GM19099 (cell line): ENCODE measurements around the gene PDIA3.

Source experiments
- POLR2A ChIP-seq: IDR thresholded peaks from 3 replicates; pipeline ENCODE4 v1.6.1; 2011; ENCODE audit warnings: low read depth; ENCODE audit not compliant: insufficient read length; ENCODE audit errors: extremely low read depth

PDIA3 gene

GRCh38 chr15:43800286-43801141 lies 54.3 kb downstream of the PDIA3 start, which contains the start of gene HYPK:
Gene HYPK, plus strand, starts transcription at chr15:43800599. Its CDS starts 24 bp downstream, at chr15:43800623.
- peak; percentile 85 for TF ChIP-seq POLR2A

GRCh38 chr15:43808435-43808950 lies 62.3 kb downstream of the PDIA3 start:
- TF ChIP-seq POLR2A = no peak

DNA sequence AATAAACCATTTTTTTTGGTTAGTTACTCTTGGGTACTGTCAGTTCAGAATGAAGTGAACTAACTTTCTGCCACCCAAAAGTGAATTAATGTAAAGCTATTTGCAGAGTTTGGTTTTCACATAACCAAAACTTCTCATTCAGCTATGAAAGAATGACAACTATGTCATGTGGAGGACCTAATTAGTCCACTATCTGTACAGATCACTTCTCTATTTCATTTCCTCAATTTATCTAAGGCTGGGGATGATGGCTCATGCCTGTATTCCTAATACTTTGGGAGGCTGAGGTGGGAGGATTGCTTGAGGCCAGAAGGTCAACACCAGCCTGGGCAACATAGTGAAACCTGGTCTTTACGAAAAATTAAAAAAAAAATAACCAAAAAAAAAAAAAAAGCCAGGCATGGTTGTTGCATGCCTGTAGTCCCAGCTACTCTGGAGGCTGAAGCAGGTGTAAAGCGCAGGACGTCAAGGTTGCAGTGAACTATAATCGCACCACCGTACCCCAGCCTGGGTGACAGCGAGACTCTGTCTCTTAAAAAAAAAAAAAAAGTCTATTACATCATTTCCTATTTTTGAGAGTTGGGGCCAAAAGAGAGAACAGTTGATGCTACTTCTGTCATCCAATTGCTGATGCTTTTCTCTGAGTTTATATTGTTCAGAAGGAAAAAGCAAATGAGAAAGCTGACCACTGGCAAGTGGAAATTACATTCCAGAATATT lies 62.9 kb downstream of the PDIA3 start:
- no peak for TF ChIP-seq POLR2A

DNA sequence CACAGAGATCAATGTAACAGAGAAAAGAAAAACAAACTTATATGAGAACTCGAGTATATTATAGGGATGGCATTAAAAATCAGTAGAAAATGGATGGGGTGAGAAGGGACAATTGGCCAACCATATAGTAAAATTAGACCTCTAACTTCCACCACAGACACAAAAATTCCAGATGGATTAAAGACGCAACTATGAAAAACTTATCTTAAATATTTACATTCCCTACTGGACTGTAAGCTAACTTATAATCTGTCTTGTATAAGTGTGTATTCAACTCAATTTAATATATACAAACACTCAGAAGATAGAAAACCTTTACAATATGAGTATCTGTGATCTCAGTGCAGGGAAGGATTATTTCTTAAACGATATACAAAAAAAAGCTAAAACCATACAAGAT lies 75.3 kb downstream of the PDIA3 start:
- TF ChIP-seq POLR2A = no peak
